ENCODE data around the gene DCTPP1.
"Not testable (repeated sequence)": the region's sequence is repeated elsewhere in the genome, so short reads cannot be mapped to it uniquely, and the experiment has no call there.

Gene DCTPP1

GRCh38 chr16:30413112-30413806, 16.6 kb downstream of the DCTPP1 start:
- DNase-seq, result no peak
- TF ChIP-seq POLR2A (IDR thresholded peaks at IDR 0.05; ENCODE audit: low read length), result no peak
- TF ChIP-seq GATA1 (IDR thresholded peaks at IDR 0.05; ENCODE audit: low read depth, low read length), result no peak

GRCh38 chr16:30409125-30410060, 20.4 kb downstream of the DCTPP1 start:
- TF ChIP-seq GATA1 (IDR thresholded peaks at IDR 0.05; ENCODE audit: low read depth, low read length) (no peak), POLR2A (IDR thresholded peaks at IDR 0.05; ENCODE audit: low read length) (no peak)
- DNase-seq, result peak; percentile 88 to 93

- TF ChIP-seq GATA1 (IDR thresholded peaks at IDR 0.05; ENCODE audit: low read depth, low read length), result no peak
- TF ChIP-seq POLR2A (IDR thresholded peaks at IDR 0.05; ENCODE audit: low read length), result peak; percentile 9
- no peak for DNase-seq
These were observed 21.9 kb downstream of the DCTPP1 start for GRCh38 chr16:30407804-30408534.

GRCh38 chr16:30407102-30407803, 22.6 kb downstream of the DCTPP1 start, which contains the start of gene ZNF771:
Gene ZNF771 (plus strand): TSS chr16:30407606. CDS start chr16:30408054, 448 bp downstream.
- TF ChIP-seq POLR2A (IDR thresholded peaks at IDR 0.05; ENCODE audit: low read length), result peak; percentile 71
- TF ChIP-seq GATA1 (IDR thresholded peaks at IDR 0.05; ENCODE audit: low read depth, low read length), result no peak
- DNase-seq, result peak; percentile 93 to 96

- TF ChIP-seq POLR2A (IDR thresholded peaks at IDR 0.05; ENCODE audit: low read length) (no peak), GATA1 (IDR thresholded peaks at IDR 0.05; ENCODE audit: low read depth, low read length) (no peak)
- no peak for DNase-seq
These were observed 23.1 kb downstream of the DCTPP1 start for GRCh38 chr16:30406795-30407101.

- TF ChIP-seq GATA1 (IDR thresholded peaks at IDR 0.05; ENCODE audit: low read depth, low read length), result no peak
- TF ChIP-seq POLR2A (IDR thresholded peaks at IDR 0.05; ENCODE audit: low read length), result no peak
- DNase-seq, result no peak
These were observed 27.9 kb downstream of the DCTPP1 start for GRCh38 chr16:30401768-30402425.

- no peak for DNase-seq
- TF ChIP-seq GATA1 (IDR thresholded peaks at IDR 0.05; ENCODE audit: low read depth, low read length) (no peak), POLR2A (IDR thresholded peaks at IDR 0.05; ENCODE audit: low read length) (no peak)
These were observed 30.2 kb downstream of the DCTPP1 start for GRCh38 chr16:30399435-30400186.

- TF ChIP-seq POLR2A (IDR thresholded peaks at IDR 0.05; ENCODE audit: low read length), result no peak
- no peak for TF ChIP-seq GATA1 (IDR thresholded peaks at IDR 0.05; ENCODE audit: low read depth, low read length)
- no peak for DNase-seq
These were observed 31.0 kb downstream of the DCTPP1 start for GRCh38 chr16:30398661-30399434.

GRCh38 chr16:30397776-30398660, 31.8 kb downstream of the DCTPP1 start:
- TF ChIP-seq POLR2A (IDR thresholded peaks at IDR 0.05; ENCODE audit: low read length) (no peak), GATA1 (IDR thresholded peaks at IDR 0.05; ENCODE audit: low read depth, low read length) (no peak)
- DNase-seq, result no peak

- no peak for TF ChIP-seq POLR2A (IDR thresholded peaks at IDR 0.05; ENCODE audit: low read length)
- TF ChIP-seq GATA1 (IDR thresholded peaks at IDR 0.05; ENCODE audit: low read depth, low read length), result no peak
- DNase-seq, result no peak
These were observed 32.8 kb downstream of the DCTPP1 start for GRCh38 chr16:30397056-30397455.

GRCh38 chr16:30396627-30397026, 33.2 kb downstream of the DCTPP1 start:
- DNase-seq, result not testable (repeated sequence)
